Measurements from ENCODE around the gene PRKCZ. TPM values are rescaled to one million over a fixed set of nuclear protein-coding genes. Genes with fewer than 3 reads are reported as not detected.
A peak's percentile ranks its signal among the peaks of the same experiment; 100 is the strongest.

The PRKCZ gene
- total RNA-seq, 1 experiment from 2014 or later, result 56.8 TPM

- Histone ChIP-seq H3K4me1 (ENCODE audit: insufficient read depth, low read length) (peaks cover 15% of the 10 kb centered on the region), H4K20me1 (ENCODE audit: low read length) (no peaks in the 10 kb centered on the region), H3F3A (ENCODE audit: low read length, unreplicated experiment) (no peaks in the 10 kb centered on the region), H3K4me2 (ENCODE audit: low read length) (peak overlapping the region; percentile 96), H2AFZ (ENCODE audit: low read length) (no peak overlapping the region), H3K79me2 (ENCODE audit: low read length) (peaks cover 38% of the 10 kb centered on the region), H3K9me2 (replicated peaks; ENCODE audit: low read length) (no peaks in the 10 kb centered on the region), H3K9ac (ENCODE audit: low read length) (no peak overlapping the region), H3K27ac (ENCODE audit: low read length) (no peak overlapping the region), H3K27me3 (ENCODE audit: low read length) (no peaks in the 10 kb centered on the region), H3K36me3 (ENCODE audit: low read depth, low read length) (peaks cover 14% of the 10 kb centered on the region; the same call in 1 of the 2 replicates), H3K4me3 (ENCODE audit: low read length) (peak overlapping the region; percentile 90; the same call in 1 of the 2 replicates), H3K9me3 (ENCODE audit: low read length) (no peaks in the 10 kb centered on the region)
- DNase-seq (no peak), ATAC-seq (no peak)
- intact Hi-C loops (cut with micrococcal nuclease), result no loop called here
- TF ChIP-seq EZH2 (IDR thresholded peaks at IDR 0.05; ENCODE audit: low read length, unreplicated experiment), result no peak
- no TSS peak for BruUV-seq (replicated peaks)
- CTCF ChIA-PET, result no interaction called here
- POLR2A ChIA-PET (ENCODE audit: unreplicated experiment), result no interaction called here
Measured at GRCh38 chr1:2052054-2052679, 2.0 kb downstream of the PRKCZ start.

- ATAC-seq, result no peak
- ChIA-PET CTCF (no interaction called here), POLR2A (ENCODE audit: unreplicated experiment) (no interaction called here)
- Histone ChIP-seq H3K27me3 (ENCODE audit: low read length) (no peaks in the 10 kb centered on the region), H3K9me3 (ENCODE audit: low read length) (no peaks in the 10 kb centered on the region), H2AFZ (ENCODE audit: low read length) (no peak overlapping the region), H3F3A (ENCODE audit: low read length, unreplicated experiment) (no peaks in the 10 kb centered on the region), H3K79me2 (ENCODE audit: low read length) (peaks cover 38% of the 10 kb centered on the region), H3K9me2 (replicated peaks; ENCODE audit: low read length) (no peaks in the 10 kb centered on the region), H3K27ac (ENCODE audit: low read length) (no peak overlapping the region), H3K4me3 (ENCODE audit: low read length) (no peak overlapping the region), H4K20me1 (ENCODE audit: low read length) (no peaks in the 10 kb centered on the region), H3K36me3 (ENCODE audit: low read depth, low read length) (peaks cover 16% of the 10 kb centered on the region; the same call in 1 of the 2 replicates), H3K4me1 (ENCODE audit: insufficient read depth, low read length) (peaks cover 15% of the 10 kb centered on the region), H3K4me2 (ENCODE audit: low read length) (no peak overlapping the region), H3K9ac (ENCODE audit: low read length) (no peak overlapping the region)
- no peak for DNase-seq
- no TSS peak for BruUV-seq (replicated peaks)
- TF ChIP-seq CTCF (conservative IDR thresholded peaks at IDR 0.05; ENCODE audit: low read depth, low read length) (no peak), EZH2phosphoT487 (IDR thresholded peaks at IDR 0.05; ENCODE audit: borderline replicate concordance, low read length) (no peak), EZH2 (IDR thresholded peaks at IDR 0.05; ENCODE audit: low read length, unreplicated experiment) (no peak)
- intact Hi-C loops (cut with micrococcal nuclease), result no loop called here
Measured at GRCh38 chr1:2052756-2053155, 2.5 kb downstream of the PRKCZ start.

GRCh38 chr1:2053217-2053616 lies 3.0 kb downstream of the PRKCZ start:
- Histone ChIP-seq H3K9me3 (ENCODE audit: low read length) (no peaks in the 10 kb centered on the region), H3K79me2 (ENCODE audit: low read length) (peaks cover 38% of the 10 kb centered on the region), H3K4me1 (ENCODE audit: insufficient read depth, low read length) (peaks cover 15% of the 10 kb centered on the region), H3K4me2 (ENCODE audit: low read length) (no peak overlapping the region), H4K20me1 (ENCODE audit: low read length) (no peaks in the 10 kb centered on the region), H3K27ac (ENCODE audit: low read length) (no peak overlapping the region), H3F3A (ENCODE audit: low read length, unreplicated experiment) (no peaks in the 10 kb centered on the region), H3K9ac (ENCODE audit: low read length) (no peak overlapping the region), H3K36me3 (ENCODE audit: low read depth, low read length) (peaks cover 16% of the 10 kb centered on the region; the same call in 1 of the 2 replicates), H3K4me3 (ENCODE audit: low read length) (no peak overlapping the region), H2AFZ (ENCODE audit: low read length) (no peak overlapping the region), H3K27me3 (ENCODE audit: low read length) (no peaks in the 10 kb centered on the region), H3K9me2 (replicated peaks; ENCODE audit: low read length) (no peaks in the 10 kb centered on the region)
- ATAC-seq (no peak), DNase-seq (no peak)
- intact Hi-C loops (cut with micrococcal nuclease), result no loop called here
- BruUV-seq (replicated peaks), result no TSS peak
- ChIA-PET CTCF (no interaction called here), POLR2A (ENCODE audit: unreplicated experiment) (no interaction called here)
- TF ChIP-seq EZH2 (IDR thresholded peaks at IDR 0.05; ENCODE audit: low read length, unreplicated experiment), result no peak
- no peak for TF ChIP-seq EZH2phosphoT487 (IDR thresholded peaks at IDR 0.05; ENCODE audit: borderline replicate concordance, low read length)
- no peak for TF ChIP-seq CTCF (conservative IDR thresholded peaks at IDR 0.05; ENCODE audit: low read depth, low read length)

All from PC-3 (cell line).